ENCODE measurements around the gene NCR2. TPM values are rescaled to one million over a fixed set of nuclear protein-coding genes. Genes with fewer than 3 reads are reported as not detected.
A peak's percentile ranks its signal among the peaks of the same experiment; 100 is the strongest.

NCR2 gene
- total and polyA plus RNA-seq, 2 of the 13 experiments (the other 11 are each of a cell fraction or from before 2014, with no cell fraction given), result not detected

DNA sequence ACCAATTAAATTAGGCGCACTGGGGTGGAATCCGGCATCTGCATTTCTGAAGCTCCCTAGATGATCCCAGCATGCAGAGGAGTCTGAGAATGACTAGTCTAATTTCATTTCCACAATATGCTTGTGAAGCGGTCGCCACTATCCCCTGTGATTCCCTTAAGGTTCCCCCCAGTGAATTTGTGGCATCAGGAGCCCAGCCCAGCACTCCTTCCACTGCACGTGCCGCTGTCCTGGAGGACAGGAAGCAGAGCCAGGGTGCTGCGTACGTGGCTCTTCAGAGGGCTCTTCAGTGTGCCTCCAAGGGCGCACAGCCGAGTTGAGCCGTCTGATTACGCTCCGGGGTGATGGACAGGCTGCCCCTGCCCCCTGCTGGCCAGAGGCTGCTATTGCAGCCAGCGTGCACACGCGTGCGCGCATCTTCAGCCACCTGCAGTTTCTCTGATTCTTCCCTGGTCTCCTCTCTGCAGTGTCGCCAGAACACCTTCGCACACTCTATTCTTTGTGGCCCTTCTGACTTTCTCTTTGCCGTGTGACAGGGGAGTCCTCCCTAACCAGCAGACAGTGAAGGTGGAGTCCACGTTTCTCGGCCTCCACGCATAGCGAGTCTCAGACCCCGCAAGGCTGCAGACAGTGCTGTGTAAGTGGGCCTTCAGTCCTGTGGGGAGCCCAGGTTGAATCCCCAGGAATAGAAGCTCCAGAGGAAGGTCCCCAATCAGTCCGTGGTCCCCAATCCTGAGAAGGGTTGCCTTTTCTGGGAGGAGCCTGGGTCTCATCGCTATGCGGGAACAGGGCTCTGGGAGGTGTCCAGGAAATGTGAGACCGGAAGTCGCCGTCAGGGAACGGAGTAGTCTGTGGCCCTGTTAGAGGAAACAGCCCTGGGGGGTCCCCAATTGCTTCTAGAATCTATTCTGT, 16.5 kb upstream of the NCR2 start (continued):
- TF ChIP-seq, protein P1, sequence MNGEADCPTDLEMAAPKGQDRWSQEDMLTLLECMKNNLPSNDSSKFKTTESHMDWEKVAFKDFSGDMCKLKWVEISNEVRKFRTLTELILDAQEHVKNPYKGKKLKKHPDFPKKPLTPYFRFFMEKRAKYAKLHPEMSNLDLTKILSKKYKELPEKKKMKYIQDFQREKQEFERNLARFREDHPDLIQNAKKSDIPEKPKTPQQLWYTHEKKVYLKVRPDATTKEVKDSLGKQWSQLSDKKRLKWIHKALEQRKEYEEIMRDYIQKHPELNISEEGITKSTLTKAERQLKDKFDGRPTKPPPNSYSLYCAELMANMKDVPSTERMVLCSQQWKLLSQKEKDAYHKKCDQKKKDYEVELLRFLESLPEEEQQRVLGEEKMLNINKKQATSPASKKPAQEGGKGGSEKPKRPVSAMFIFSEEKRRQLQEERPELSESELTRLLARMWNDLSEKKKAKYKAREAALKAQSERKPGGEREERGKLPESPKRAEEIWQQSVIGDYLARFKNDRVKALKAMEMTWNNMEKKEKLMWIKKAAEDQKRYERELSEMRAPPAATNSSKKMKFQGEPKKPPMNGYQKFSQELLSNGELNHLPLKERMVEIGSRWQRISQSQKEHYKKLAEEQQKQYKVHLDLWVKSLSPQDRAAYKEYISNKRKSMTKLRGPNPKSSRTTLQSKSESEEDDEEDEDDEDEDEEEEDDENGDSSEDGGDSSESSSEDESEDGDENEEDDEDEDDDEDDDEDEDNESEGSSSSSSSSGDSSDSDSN (CRISPR knock-in tag; IDR thresholded peaks at IDR 0.05), result peak; percentile 50; the same call in 1 of the 2 replicates
- TF ChIP-seq ZNF652 (CRISPR knock-in tag; IDR thresholded peaks at IDR 0.05; ENCODE audit: borderline replicate concordance, low read depth) (no peak), NR2F6 (IDR thresholded peaks at IDR 0.05) (no peak), NR2F6 (CRISPR knock-in tag; IDR thresholded peaks at IDR 0.05) (0 out of 2 replicates have a peak, but pooled peaks have one; percentile 28), PLRG1 (conservative IDR thresholded peaks at IDR 0.05) (no peak), SETDB1 (CRISPR knock-in tag; IDR thresholded peaks at IDR 0.05; ENCODE audit: borderline replicate concordance) (no peak), HOXA7 (CRISPR knock-in tag; IDR thresholded peaks at IDR 0.05) (no peak), ZNF737 (CRISPR knock-in tag; IDR thresholded peaks at IDR 0.05; ENCODE audit: borderline replicate concordance) (no peak), ZNF766 (CRISPR knock-in tag; IDR thresholded peaks at IDR 0.05; ENCODE audit: borderline replicate concordance) (peak; percentile 26; the same call in 1 of the 2 replicates), ZNF34 (CRISPR knock-in tag; IDR thresholded peaks at IDR 0.05; ENCODE audit: borderline replicate concordance) (0 out of 2 replicates have a peak, but pooled peaks have one; percentile 26), ZNF562 (CRISPR knock-in tag; IDR thresholded peaks at IDR 0.05; ENCODE audit: borderline replicate concordance) (0 out of 2 replicates have a peak, but pooled peaks have one; percentile 60), ZNF496 (CRISPR knock-in tag; IDR thresholded peaks at IDR 0.05; ENCODE audit: insufficient replicate concordance) (no peak), ZNF891 (CRISPR knock-in tag; IDR thresholded peaks at IDR 0.05) (peak; percentile 52; the same call in 1 of the 2 replicates), SATB2 (CRISPR knock-in tag; IDR thresholded peaks at IDR 0.05) (no peak), ZNF839 (CRISPR knock-in tag; IDR thresholded peaks at IDR 0.05; ENCODE audit: borderline replicate concordance) (no peak), SAP130 (CRISPR knock-in tag; IDR thresholded peaks at IDR 0.05; ENCODE audit: low read depth) (peak; percentile 39), ZNF547 (CRISPR knock-in tag; IDR thresholded peaks at IDR 0.05) (no peak), TBX2 (CRISPR knock-in tag; IDR thresholded peaks at IDR 0.05; ENCODE audit: borderline replicate concordance) (peak; percentile 8; the same call in 1 of the 2 replicates), FIP1L1 (IDR thresholded peaks at IDR 0.05; ENCODE audit: borderline replicate concordance, insufficient read depth, low read depth, low read length) (no peak)
- TF ChIP-seq, protein P2, sequence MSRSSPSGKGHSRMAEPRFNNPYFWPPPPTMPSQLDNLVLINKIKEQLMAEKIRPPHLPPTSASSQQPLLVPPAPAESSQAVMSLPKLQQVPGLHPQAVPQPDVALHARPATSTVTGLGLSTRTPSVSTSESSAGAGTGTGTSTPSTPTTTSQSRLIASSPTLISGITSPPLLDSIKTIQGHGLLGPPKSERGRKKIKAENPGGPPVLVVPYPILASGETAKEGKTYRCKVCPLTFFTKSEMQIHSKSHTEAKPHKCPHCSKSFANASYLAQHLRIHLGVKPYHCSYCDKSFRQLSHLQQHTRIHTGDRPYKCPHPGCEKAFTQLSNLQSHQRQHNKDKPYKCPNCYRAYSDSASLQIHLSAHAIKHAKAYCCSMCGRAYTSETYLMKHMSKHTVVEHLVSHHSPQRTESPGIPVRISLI (CRISPR knock-in tag; IDR thresholded peaks at IDR 0.05; ENCODE audit: borderline replicate concordance), result peak; percentile 62; the same call in 1 of the 2 replicates
- TF ChIP-seq, protein P3, sequence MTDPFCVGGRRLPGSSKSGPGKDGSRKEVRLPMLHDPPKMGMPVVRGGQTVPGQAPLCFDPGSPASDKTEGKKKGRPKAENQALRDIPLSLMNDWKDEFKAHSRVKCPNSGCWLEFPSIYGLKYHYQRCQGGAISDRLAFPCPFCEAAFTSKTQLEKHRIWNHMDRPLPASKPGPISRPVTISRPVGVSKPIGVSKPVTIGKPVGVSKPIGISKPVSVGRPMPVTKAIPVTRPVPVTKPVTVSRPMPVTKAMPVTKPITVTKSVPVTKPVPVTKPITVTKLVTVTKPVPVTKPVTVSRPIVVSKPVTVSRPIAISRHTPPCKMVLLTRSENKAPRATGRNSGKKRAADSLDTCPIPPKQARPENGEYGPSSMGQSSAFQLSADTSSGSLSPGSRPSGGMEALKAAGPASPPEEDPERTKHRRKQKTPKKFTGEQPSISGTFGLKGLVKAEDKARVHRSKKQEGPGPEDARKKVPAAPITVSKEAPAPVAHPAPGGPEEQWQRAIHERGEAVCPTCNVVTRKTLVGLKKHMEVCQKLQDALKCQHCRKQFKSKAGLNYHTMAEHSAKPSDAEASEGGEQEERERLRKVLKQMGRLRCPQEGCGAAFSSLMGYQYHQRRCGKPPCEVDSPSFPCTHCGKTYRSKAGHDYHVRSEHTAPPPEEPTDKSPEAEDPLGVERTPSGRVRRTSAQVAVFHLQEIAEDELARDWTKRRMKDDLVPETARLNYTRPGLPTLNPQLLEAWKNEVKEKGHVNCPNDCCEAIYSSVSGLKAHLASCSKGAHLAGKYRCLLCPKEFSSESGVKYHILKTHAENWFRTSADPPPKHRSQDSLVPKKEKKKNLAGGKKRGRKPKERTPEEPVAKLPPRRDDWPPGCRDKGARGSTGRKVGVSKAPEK (CRISPR knock-in tag; IDR thresholded peaks at IDR 0.05; ENCODE audit: borderline replicate concordance), result peak; percentile 62; the same call in 1 of the 2 replicates
- TF ChIP-seq, protein P4, sequence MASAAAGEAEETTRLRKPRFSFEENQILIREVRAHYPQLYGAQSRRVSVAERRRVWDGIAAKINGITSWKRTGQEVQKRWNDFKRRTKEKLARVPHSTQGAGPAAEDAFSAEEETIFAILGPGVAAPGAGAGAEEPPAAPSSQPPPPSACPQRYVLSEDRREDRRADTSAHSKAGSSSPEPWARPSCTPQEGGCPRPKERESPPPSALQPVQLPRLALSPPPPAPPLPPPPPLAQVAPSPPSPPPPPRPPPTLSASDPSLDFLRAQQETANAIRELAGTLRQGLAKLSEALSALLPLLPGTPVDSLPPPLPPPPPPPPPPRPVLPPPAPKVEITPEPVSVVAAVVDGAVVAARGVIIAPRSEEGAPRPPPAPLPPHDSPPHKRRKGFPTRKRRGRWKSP (CRISPR knock-in tag; IDR thresholded peaks at IDR 0.05), result no peak

Measured in HepG2 (cell line).